Astrocyte (in vitro differentiated cells and primary cell): ENCODE measurements around the gene CNTNAP2. TPM values are rescaled to one million over a fixed set of nuclear protein-coding genes. Genes with fewer than 3 reads are reported as not detected.

Source experiments
- DNase-seq: peaks from one replicate; pipeline ENCODE4 v3.0.0-alpha.2; 2010; ENCODE audit warnings: low read depth
- FAIRE-seq: peaks from 2 replicates; lab custom pipeline; 2011; peaks lifted over from hg19 to GRCh38; lab: Jason Lieb, UNC
- H2AFZ ChIP-seq: 2 replicates; pipeline ENCODE4 v1.6.0; 2012; ENCODE audit warnings: low read depth, low read length, inconsistent platforms
- H3K27ac ChIP-seq: 2 replicates; pipeline ENCODE4 v1.5.1; 2011; ENCODE audit warnings: low read depth, low read length, inconsistent platforms
- H3K27me3 ChIP-seq: 2 replicates; pipeline ENCODE4 v1.6.0; 2011; ENCODE audit warnings: low read length, inconsistent platforms; ENCODE audit not compliant: insufficient read depth
- H3K36me3 ChIP-seq: 2 replicates; pipeline ENCODE4 v1.5.1; 2011; ENCODE audit warnings: low read length, inconsistent platforms; ENCODE audit not compliant: insufficient read depth
- H3K4me1 ChIP-seq: 2 replicates; pipeline ENCODE4 v1.5.1; 2011; ENCODE audit warnings: low read length, inconsistent platforms; ENCODE audit not compliant: insufficient read depth
- H3K4me2 ChIP-seq: 2 replicates; pipeline ENCODE4 v1.6.0; 2012; ENCODE audit warnings: low read length, inconsistent platforms
- H3K4me3 ChIP-seq: 2 replicates; pipeline ENCODE4 v1.5.1; 2011; ENCODE audit warnings: low read depth, mild to moderate bottlenecking, low read length, inconsistent platforms; ENCODE audit not compliant: insufficient read depth
- H3K79me2 ChIP-seq: 2 replicates; pipeline ENCODE4 v1.6.0; 2012; ENCODE audit warnings: mild to moderate bottlenecking, low read length, inconsistent platforms; ENCODE audit not compliant: insufficient read depth
- H3K9ac ChIP-seq: 2 replicates; pipeline ENCODE4 v1.6.0; 2012; ENCODE audit warnings: mild to moderate bottlenecking, low read length, inconsistent platforms
- H3K9me3 ChIP-seq: 2 replicates; pipeline ENCODE4 v1.5.1; 2012; ENCODE audit warnings: low read depth, mild to moderate bottlenecking, low read length, inconsistent platforms; ENCODE audit not compliant: insufficient read depth
- H4K20me1 ChIP-seq: 2 replicates; pipeline ENCODE4 v1.6.0; 2012; ENCODE audit warnings: low read length, inconsistent platforms; ENCODE audit not compliant: insufficient read depth
- H3K27ac Mint-ChIP-seq: one replicate; pipeline ENCODE4 v1.8.0; 2021; ENCODE audit warnings: mild to moderate bottlenecking, mixed read lengths; ENCODE audit not compliant: unreplicated experiment
- H3K27me3 Mint-ChIP-seq: one replicate; pipeline ENCODE4 v1.8.0; 2021; ENCODE audit warnings: low read depth, mixed read lengths; ENCODE audit not compliant: unreplicated experiment
- H3K36me3 Mint-ChIP-seq: one replicate; pipeline ENCODE4 v1.8.0; 2021; ENCODE audit warnings: low read depth, mixed read lengths; ENCODE audit not compliant: unreplicated experiment
- H3K4me1 Mint-ChIP-seq: one replicate; pipeline ENCODE4 v1.8.0; 2021; ENCODE audit warnings: low read depth, mixed read lengths; ENCODE audit not compliant: unreplicated experiment
- H3K4me3 Mint-ChIP-seq: one replicate; pipeline ENCODE4 v1.8.0; 2021; ENCODE audit warnings: mild to moderate bottlenecking, moderate library complexity, mixed read lengths; ENCODE audit not compliant: unreplicated experiment
- H3K9me3 Mint-ChIP-seq: one replicate; pipeline ENCODE4 v1.8.0; 2021; ENCODE audit warnings: mild to moderate bottlenecking, mixed read lengths; ENCODE audit not compliant: unreplicated experiment
- CTCF ChIP-seq: IDR thresholded peaks from 2 replicates; pipeline ENCODE4 v1.5.1; 2011; ENCODE audit warnings: low read depth, mild to moderate bottlenecking, inconsistent platforms, low read length, moderate library complexity; ENCODE audit not compliant: insufficient read depth
- EZH2 ChIP-seq: IDR thresholded peaks from 2 replicates; pipeline ENCODE4 v1.6.1; 2012; ENCODE audit warnings: mild to moderate bottlenecking, low read length, inconsistent platforms; ENCODE audit not compliant: insufficient read depth
- total RNA-seq: library from RNA; stranded (reverse); gene quantifications from 2 replicates; pipeline ENCODE4 v1.2.1, GENCODE V29; 2021

The CNTNAP2 gene
- total RNA-seq, 1 donor from 2014 or later, result 20.0 TPM

GRCh38 chr7:147249956-147250355, 1133.4 kb downstream of the CNTNAP2 start:
- Histone ChIP-seq H3K4me3 (no peak overlapping the region), H3K4me2 (no peak overlapping the region), H2AFZ (no peak overlapping the region), H3K9me3 (no peaks in the 10 kb centered on the region), H3K79me2 (no peaks in the 10 kb centered on the region), H4K20me1 (no peaks in the 10 kb centered on the region), H3K27ac (no peak overlapping the region), H3K9ac (no peak overlapping the region), H3K27me3 (no peaks in the 10 kb centered on the region), H3K36me3 (no peaks in the 10 kb centered on the region), H3K4me1 (no peaks in the 10 kb centered on the region)
- TF ChIP-seq CTCF, result no peak
- no peak for TF ChIP-seq EZH2
- FAIRE-seq (no peak), DNase-seq (no peak)
- Mint-ChIP-seq H3K9me3 (no peaks in the 10 kb centered on the region), H3K27me3 (no peaks in the 10 kb centered on the region), H3K27ac (no peak overlapping the region), H3K4me3 (no peak overlapping the region), H3K4me1 (peaks cover 8% of the 10 kb centered on the region), H3K36me3 (no peaks in the 10 kb centered on the region)

- no peaks in the 10 kb centered on the region for H3K36me3 ChIP-seq
- peaks cover 8% of the 10 kb centered on the region for H3K4me1 Mint-ChIP-seq
- H3K79me2 ChIP-seq, result no peaks in the 10 kb centered on the region
- no peaks in the 10 kb centered on the region for H4K20me1 ChIP-seq
- H3K4me3 Mint-ChIP-seq, result no peak overlapping the region
- no peak overlapping the region for H3K9ac ChIP-seq
- no peak overlapping the region for H3K27ac ChIP-seq
- H2AFZ ChIP-seq, result no peak overlapping the region
- FAIRE-seq (no peak), DNase-seq (no peak)
- no peak overlapping the region for H3K27ac Mint-ChIP-seq
- H3K27me3 ChIP-seq, result no peaks in the 10 kb centered on the region
- no peaks in the 10 kb centered on the region for H3K4me1 ChIP-seq
- H3K36me3 Mint-ChIP-seq, result no peaks in the 10 kb centered on the region
- no peak for TF ChIP-seq CTCF
- no peak for TF ChIP-seq EZH2
- no peak overlapping the region for H3K4me3 ChIP-seq
- H3K9me3 Mint-ChIP-seq, result no peaks in the 10 kb centered on the region
- H3K4me2 ChIP-seq, result no peak overlapping the region
- H3K9me3 ChIP-seq, result no peaks in the 10 kb centered on the region
- H3K27me3 Mint-ChIP-seq, result no peaks in the 10 kb centered on the region
These were observed 1135.2 kb downstream of the CNTNAP2 start for GRCh38 chr7:147251751-147252325.

GRCh38 chr7:147261693-147262092, 1145.1 kb downstream of the CNTNAP2 start:
- H3K27me3 Mint-ChIP-seq, result no peaks in the 10 kb centered on the region
- no peak overlapping the region for H3K27ac ChIP-seq
- no peaks in the 10 kb centered on the region for H3K4me1 ChIP-seq
- H3K4me2 ChIP-seq, result no peak overlapping the region
- no peaks in the 10 kb centered on the region for H3K9me3 Mint-ChIP-seq
- no peak overlapping the region for H3K9ac ChIP-seq
- no peaks in the 10 kb centered on the region for H3K27me3 ChIP-seq
- H3K9me3 ChIP-seq, result no peaks in the 10 kb centered on the region
- H3K4me3 Mint-ChIP-seq, result no peak overlapping the region
- TF ChIP-seq CTCF, result no peak
- no peak for TF ChIP-seq EZH2
- no peak overlapping the region for H2AFZ ChIP-seq
- no peak for DNase-seq
- no peaks in the 10 kb centered on the region for H3K36me3 ChIP-seq
- peaks cover 6% of the 10 kb centered on the region for H3K4me1 Mint-ChIP-seq
- no peak overlapping the region for H3K4me3 ChIP-seq
- FAIRE-seq, result no peak
- no peaks in the 10 kb centered on the region for H4K20me1 ChIP-seq
- no peaks in the 10 kb centered on the region for H3K79me2 ChIP-seq
- no peaks in the 10 kb centered on the region for H3K36me3 Mint-ChIP-seq
- no peak overlapping the region for H3K27ac Mint-ChIP-seq
